ENCODE data around the gene CENPP.

The CENPP gene

GRCh38 chr9:92439921-92440750 is 114.4 kb downstream of the CENPP start:
- Histone ChIP-seq H3K27me3 (ENCODE audit: control insufficient read depth, insufficient read depth, low read length, poor library complexity, severe bottlenecking) (no peaks in the 10 kb centered on the region), H3K36me3 (ENCODE audit: control insufficient read depth, insufficient read depth, low read length) (no peaks in the 10 kb centered on the region), H3K4me1 (ENCODE audit: control insufficient read depth, insufficient read depth, low read length) (no peaks in the 10 kb centered on the region), H3K9me3 (ENCODE audit: control insufficient read depth, low read length) (no peaks in the 10 kb centered on the region), H3K27ac (ENCODE audit: insufficient read depth, low read depth, low read length, poor library complexity, severe bottlenecking) (no peak overlapping the region), H3K4me3 (ENCODE audit: insufficient read depth, low read depth, low read length) (no peak overlapping the region)
- WGBS, 2 experiments, result 89 to 92% methylated on average over 5 of the region's 5 CpGs

GRCh38 chr9:92440751-92441046 is 114.9 kb downstream of the CENPP start:
- Histone ChIP-seq H3K4me3 (ENCODE audit: insufficient read depth, low read depth, low read length) (no peak overlapping the region), H3K9me3 (ENCODE audit: control insufficient read depth, low read length) (no peaks in the 10 kb centered on the region), H3K27ac (ENCODE audit: insufficient read depth, low read depth, low read length, poor library complexity, severe bottlenecking) (no peak overlapping the region), H3K4me1 (ENCODE audit: control insufficient read depth, insufficient read depth, low read length) (no peaks in the 10 kb centered on the region), H3K27me3 (ENCODE audit: control insufficient read depth, insufficient read depth, low read length, poor library complexity, severe bottlenecking) (no peaks in the 10 kb centered on the region), H3K36me3 (ENCODE audit: control insufficient read depth, insufficient read depth, low read length) (no peaks in the 10 kb centered on the region)
- 86 to 94% methylated on average over 2 to 4 of the region's 6 CpGs for WGBS, 2 experiments

GRCh38 chr9:92444841-92445240 is 119.1 kb downstream of the CENPP start:
- H3K4me1 ChIP-seq (ENCODE audit: control insufficient read depth, insufficient read depth, low read length), result no peaks in the 10 kb centered on the region
- WGBS, 2 experiments, result 88 to 89% methylated on average over 4 of the region's 4 CpGs
- H3K9me3 ChIP-seq (ENCODE audit: control insufficient read depth, low read length), result no peaks in the 10 kb centered on the region
- no peaks in the 10 kb centered on the region for H3K36me3 ChIP-seq (ENCODE audit: control insufficient read depth, insufficient read depth, low read length)
- H3K4me3 ChIP-seq (ENCODE audit: insufficient read depth, low read depth, low read length), result no peak overlapping the region
- H3K27ac ChIP-seq (ENCODE audit: insufficient read depth, low read depth, low read length, poor library complexity, severe bottlenecking), result no peak overlapping the region
- H3K27me3 ChIP-seq (ENCODE audit: control insufficient read depth, insufficient read depth, low read length, poor library complexity, severe bottlenecking), result no peaks in the 10 kb centered on the region

GRCh38 chr9:92446536-92446935 is 120.8 kb downstream of the CENPP start:
- H3K36me3 ChIP-seq (ENCODE audit: control insufficient read depth, insufficient read depth, low read length), result no peaks in the 10 kb centered on the region
- no peaks in the 10 kb centered on the region for H3K27me3 ChIP-seq (ENCODE audit: control insufficient read depth, insufficient read depth, low read length, poor library complexity, severe bottlenecking)
- H3K4me3 ChIP-seq (ENCODE audit: insufficient read depth, low read depth, low read length), result no peak overlapping the region
- H3K9me3 ChIP-seq (ENCODE audit: control insufficient read depth, low read length), result no peaks in the 10 kb centered on the region
- H3K27ac ChIP-seq (ENCODE audit: insufficient read depth, low read depth, low read length, poor library complexity, severe bottlenecking), result no peak overlapping the region
- no peaks in the 10 kb centered on the region for H3K4me1 ChIP-seq (ENCODE audit: control insufficient read depth, insufficient read depth, low read length)

- H3K27me3 ChIP-seq (ENCODE audit: control insufficient read depth, insufficient read depth, low read length, poor library complexity, severe bottlenecking), result no peaks in the 10 kb centered on the region
- H3K36me3 ChIP-seq (ENCODE audit: control insufficient read depth, insufficient read depth, low read length), result no peaks in the 10 kb centered on the region
- WGBS, 2 experiments, result 67 to 84% methylated on average over 2 to 3 of the region's 3 CpGs
- H3K4me1 ChIP-seq (ENCODE audit: control insufficient read depth, insufficient read depth, low read length), result no peaks in the 10 kb centered on the region
- H3K9me3 ChIP-seq (ENCODE audit: control insufficient read depth, low read length), result no peaks in the 10 kb centered on the region
- no peak overlapping the region for H3K27ac ChIP-seq (ENCODE audit: insufficient read depth, low read depth, low read length, poor library complexity, severe bottlenecking)
- no peak overlapping the region for H3K4me3 ChIP-seq (ENCODE audit: insufficient read depth, low read depth, low read length)
Measured at GRCh38 chr9:92455217-92455616, 129.5 kb downstream of the CENPP start.

- 100% methylated on average over 2 of the region's 4 CpGs; no CpG with 5 or more reads in 1 of the 2 experiments for WGBS, 2 experiments
- Histone ChIP-seq H3K27me3 (ENCODE audit: control insufficient read depth, insufficient read depth, low read length, poor library complexity, severe bottlenecking) (no peaks in the 10 kb centered on the region), H3K27ac (ENCODE audit: insufficient read depth, low read depth, low read length, poor library complexity, severe bottlenecking) (no peak overlapping the region), H3K9me3 (ENCODE audit: control insufficient read depth, low read length) (no peaks in the 10 kb centered on the region), H3K4me3 (ENCODE audit: insufficient read depth, low read depth, low read length) (no peak overlapping the region), H3K4me1 (ENCODE audit: control insufficient read depth, insufficient read depth, low read length) (no peaks in the 10 kb centered on the region), H3K36me3 (ENCODE audit: control insufficient read depth, insufficient read depth, low read length) (no peaks in the 10 kb centered on the region)
Measured at GRCh38 chr9:92457576-92457975, 131.8 kb downstream of the CENPP start.

GRCh38 chr9:92463387-92463786 is 137.6 kb downstream of the CENPP start:
- no peaks in the 10 kb centered on the region for H3K9me3 ChIP-seq (ENCODE audit: control insufficient read depth, low read length)
- no peaks in the 10 kb centered on the region for H3K36me3 ChIP-seq (ENCODE audit: control insufficient read depth, insufficient read depth, low read length)
- no peaks in the 10 kb centered on the region for H3K4me1 ChIP-seq (ENCODE audit: control insufficient read depth, insufficient read depth, low read length)
- no peaks in the 10 kb centered on the region for H3K27me3 ChIP-seq (ENCODE audit: control insufficient read depth, insufficient read depth, low read length, poor library complexity, severe bottlenecking)
- H3K27ac ChIP-seq (ENCODE audit: insufficient read depth, low read depth, low read length, poor library complexity, severe bottlenecking), result no peak overlapping the region
- H3K4me3 ChIP-seq (ENCODE audit: insufficient read depth, low read depth, low read length), result no peak overlapping the region

- no peaks in the 10 kb centered on the region for H3K27me3 ChIP-seq (ENCODE audit: control insufficient read depth, insufficient read depth, low read length, poor library complexity, severe bottlenecking)
- H3K27ac ChIP-seq (ENCODE audit: insufficient read depth, low read depth, low read length, poor library complexity, severe bottlenecking), result no peak overlapping the region
- no peaks in the 10 kb centered on the region for H3K9me3 ChIP-seq (ENCODE audit: control insufficient read depth, low read length)
- no peaks in the 10 kb centered on the region for H3K36me3 ChIP-seq (ENCODE audit: control insufficient read depth, insufficient read depth, low read length)
- H3K4me3 ChIP-seq (ENCODE audit: insufficient read depth, low read depth, low read length), result no peak overlapping the region
- 90 to 92% methylated on average over 3 of the region's 3 CpGs for WGBS, 2 experiments
- H3K4me1 ChIP-seq (ENCODE audit: control insufficient read depth, insufficient read depth, low read length), result no peaks in the 10 kb centered on the region
Measured at GRCh38 chr9:92463984-92464383, 138.2 kb downstream of the CENPP start.

GRCh38 chr9:92467041-92467440 is 141.3 kb downstream of the CENPP start:
- Histone ChIP-seq H3K36me3 (ENCODE audit: control insufficient read depth, insufficient read depth, low read length) (no peaks in the 10 kb centered on the region), H3K27ac (ENCODE audit: insufficient read depth, low read depth, low read length, poor library complexity, severe bottlenecking) (no peak overlapping the region), H3K4me3 (ENCODE audit: insufficient read depth, low read depth, low read length) (no peak overlapping the region), H3K27me3 (ENCODE audit: control insufficient read depth, insufficient read depth, low read length, poor library complexity, severe bottlenecking) (no peaks in the 10 kb centered on the region), H3K4me1 (ENCODE audit: control insufficient read depth, insufficient read depth, low read length) (no peaks in the 10 kb centered on the region), H3K9me3 (ENCODE audit: control insufficient read depth, low read length) (no peaks in the 10 kb centered on the region)
- 91 to 96% methylated on average over 1 of the region's 1 CpG for WGBS, 2 experiments

- Histone ChIP-seq H3K27me3 (ENCODE audit: control insufficient read depth, insufficient read depth, low read length, poor library complexity, severe bottlenecking) (no peaks in the 10 kb centered on the region), H3K36me3 (ENCODE audit: control insufficient read depth, insufficient read depth, low read length) (no peaks in the 10 kb centered on the region), H3K9me3 (ENCODE audit: control insufficient read depth, low read length) (no peaks in the 10 kb centered on the region), H3K4me3 (ENCODE audit: insufficient read depth, low read depth, low read length) (no peak overlapping the region), H3K27ac (ENCODE audit: insufficient read depth, low read depth, low read length, poor library complexity, severe bottlenecking) (no peak overlapping the region), H3K4me1 (ENCODE audit: control insufficient read depth, insufficient read depth, low read length) (no peaks in the 10 kb centered on the region)
- 87 to 91% methylated on average over 2 of the region's 2 CpGs for WGBS, 2 experiments
Measured at GRCh38 chr9:92467511-92467910, 141.8 kb downstream of the CENPP start.

GRCh38 chr9:92468206-92468605 is 142.5 kb downstream of the CENPP start:
- no peak overlapping the region for H3K4me3 ChIP-seq (ENCODE audit: insufficient read depth, low read depth, low read length)
- H3K27me3 ChIP-seq (ENCODE audit: control insufficient read depth, insufficient read depth, low read length, poor library complexity, severe bottlenecking), result no peaks in the 10 kb centered on the region
- H3K9me3 ChIP-seq (ENCODE audit: control insufficient read depth, low read length), result no peaks in the 10 kb centered on the region
- H3K27ac ChIP-seq (ENCODE audit: insufficient read depth, low read depth, low read length, poor library complexity, severe bottlenecking), result no peak overlapping the region
- H3K36me3 ChIP-seq (ENCODE audit: control insufficient read depth, insufficient read depth, low read length), result no peaks in the 10 kb centered on the region
- H3K4me1 ChIP-seq (ENCODE audit: control insufficient read depth, insufficient read depth, low read length), result no peaks in the 10 kb centered on the region
- 93 to 100% methylated on average over 2 of the region's 2 CpGs for WGBS, 2 experiments
